Sigmoid colon (tissue), 4 donors: Measurements from ENCODE around the gene KCNJ10.

Experiments used
- CTCF ChIP-seq, 4 experiments: fragments of 450-650 bp in 3 of 4; fragments of 200-600 bp in 1 of 4; IDR thresholded peaks; one replicate each; pipeline ENCODE4 v1.5.1; 2016 to 2019; ENCODE audit warnings: antibody characterized with exemption in 4 of 4, mild to moderate bottlenecking in 3 of 4, moderate library complexity in 2 of 4
- EP300 ChIP-seq, 4 donors: sonication (generic); formaldehyde crosslinking; IDR thresholded peaks; one replicate each; pipeline ENCODE4 v1.6.1; 2017; ENCODE audit warnings: antibody characterized with exemption in 4 of 4
- POLR2A ChIP-seq, 2 donors: fragments of 450-650 bp; IDR thresholded peaks; one replicate each; pipeline ENCODE4 v1.6.1; 2016; ENCODE audit warnings: antibody characterized with exemption in 2 of 2, mild to moderate bottlenecking in 2 of 2, moderate library complexity in 2 of 2

GRCh38 chr1:160070243-160071163, 543 bp upstream of the KCNJ10 start:
- TF ChIP-seq CTCF (IDR thresholded peaks at IDR 0.05) (no peak), EP300 (IDR thresholded peaks at IDR 0.05) (no peak), POLR2A (IDR thresholded peaks at IDR 0.05) (no peak)
